ENCODE measurements around the gene MAL.

The MAL gene

DNA sequence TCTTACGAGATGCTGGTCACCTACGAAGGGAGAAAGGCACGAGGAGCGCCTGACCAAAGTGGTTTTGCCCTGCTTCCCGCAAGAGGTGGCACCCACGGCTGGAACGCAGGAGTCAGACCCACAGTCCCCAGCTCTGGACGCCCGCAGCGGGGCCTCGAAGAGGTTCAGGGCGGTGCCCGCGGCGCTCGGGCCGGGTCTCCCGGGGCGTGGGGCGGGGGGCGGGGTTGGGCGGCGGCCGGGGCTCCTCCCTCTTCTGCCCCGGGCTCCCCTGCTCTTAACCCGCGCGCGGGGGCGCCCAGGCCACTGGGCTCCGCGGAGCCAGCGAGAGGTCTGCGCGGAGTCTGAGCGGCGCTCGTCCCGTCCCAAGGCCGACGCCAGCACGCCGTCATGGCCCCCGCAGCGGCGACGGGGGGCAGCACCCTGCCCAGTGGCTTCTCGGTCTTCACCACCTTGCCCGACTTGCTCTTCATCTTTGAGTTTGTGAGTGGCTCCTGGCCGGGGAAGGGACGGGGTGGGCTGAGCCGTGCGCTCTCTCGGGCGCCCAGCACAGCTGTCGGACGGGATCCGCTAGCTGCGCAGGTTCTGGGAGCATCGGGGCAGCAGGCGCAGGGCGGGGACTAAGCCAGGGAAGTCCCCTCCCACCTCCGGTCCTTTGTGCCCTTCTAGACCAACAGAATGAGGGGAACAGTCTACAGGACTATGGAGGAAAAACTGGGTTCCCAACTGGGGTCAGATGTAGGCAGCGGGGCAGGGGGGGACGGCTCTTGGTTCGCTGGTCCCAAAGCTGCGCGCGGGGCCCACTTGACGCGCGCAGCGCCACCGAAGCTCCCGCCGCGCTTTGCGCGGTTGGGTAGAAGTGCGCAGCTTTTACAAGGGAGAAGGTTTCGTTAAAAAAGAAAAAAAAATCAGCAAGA, at the start of gene MAL:
TSS of gene MAL (plus strand) at position 303 of the 914 bp plus-strand sequence. CDS start at position 388, 85 bp downstream.
- DNase-seq = peak; percentile 57

DNA sequence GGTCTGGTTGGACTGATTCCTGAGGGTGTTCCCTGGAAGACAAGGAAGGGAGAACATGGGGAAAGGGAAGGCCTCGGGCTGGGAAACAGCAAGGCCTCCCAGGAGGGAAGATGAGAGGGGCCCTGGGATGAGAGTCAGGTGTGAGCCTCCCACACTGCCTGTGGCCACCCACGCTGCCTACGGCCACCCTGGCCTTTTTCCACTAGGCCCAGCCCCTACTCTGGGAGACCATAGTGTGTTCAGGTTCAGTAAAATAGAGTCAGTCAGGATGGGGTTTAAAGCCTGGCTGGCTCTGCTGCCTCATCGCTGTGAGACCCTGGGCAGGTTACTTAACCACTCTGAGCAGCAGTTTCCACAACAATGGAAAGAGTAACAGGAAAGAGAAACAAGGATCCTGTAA, 47.7 kb upstream of the MAL start:
- no peak for DNase-seq

DNA sequence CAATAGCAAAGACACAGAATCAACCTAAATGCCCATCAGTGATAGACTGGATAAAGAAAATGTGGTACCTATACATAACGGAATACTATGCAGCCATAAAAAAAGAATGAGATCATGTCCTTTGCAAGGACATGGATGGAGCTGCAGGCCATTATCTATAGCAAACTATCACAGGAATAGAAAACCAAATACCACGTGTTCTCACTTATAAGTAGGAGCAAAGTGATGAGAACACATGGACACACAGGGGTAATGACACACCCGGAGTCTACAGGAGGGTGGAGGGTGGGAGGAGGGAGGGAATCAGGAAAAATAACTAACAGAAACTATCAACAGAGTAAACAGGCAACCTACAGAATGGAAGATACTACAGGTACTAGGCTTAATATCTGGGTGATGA, 46.6 kb upstream of the MAL start:
- no peak for DNase-seq

DNA sequence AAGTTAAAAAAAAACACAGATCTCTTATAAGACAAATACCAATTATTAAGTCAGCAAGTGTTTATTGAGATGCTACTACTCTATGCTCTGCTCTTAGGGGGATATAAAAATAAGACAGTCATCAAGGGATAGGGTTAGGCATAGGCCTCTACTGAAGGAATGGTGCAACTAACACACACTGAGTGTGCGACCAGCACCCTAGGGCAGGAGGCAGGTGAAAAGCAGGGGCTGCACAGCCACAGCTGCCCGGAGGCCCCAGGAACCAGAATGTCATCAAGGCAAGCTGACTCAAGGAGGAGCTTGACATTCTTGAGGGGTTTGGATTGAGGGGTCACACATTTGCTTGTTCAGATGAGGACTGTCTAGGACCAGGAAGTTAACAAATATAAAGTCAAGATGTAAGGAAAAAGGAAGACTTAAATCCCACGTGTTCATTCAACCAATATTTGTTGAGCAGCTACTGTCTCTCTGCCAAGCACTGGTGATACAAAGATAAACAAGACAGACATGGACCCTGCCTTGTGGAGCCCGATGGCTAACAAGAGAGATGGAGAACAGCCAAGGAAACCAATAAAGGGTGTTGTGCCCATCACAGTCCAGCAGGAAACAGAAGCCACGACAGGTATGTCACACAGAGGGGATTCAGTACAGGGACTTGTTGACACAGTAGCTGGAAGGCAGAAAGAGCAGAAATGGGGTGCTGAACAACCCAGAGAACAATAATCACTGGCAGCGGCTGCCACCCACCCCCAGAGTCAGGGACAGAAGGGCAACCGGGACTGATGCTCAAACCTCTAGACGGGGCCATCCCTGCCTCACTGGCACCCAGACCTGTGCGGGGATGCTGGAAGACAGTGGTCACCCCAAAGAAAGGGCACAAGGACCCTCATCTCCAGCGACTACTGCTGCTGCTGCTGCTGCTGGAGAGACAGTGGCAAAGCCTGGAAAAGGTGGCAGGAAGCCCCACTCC, 45.8 kb upstream of the MAL start:
- no peak for DNase-seq

DNA sequence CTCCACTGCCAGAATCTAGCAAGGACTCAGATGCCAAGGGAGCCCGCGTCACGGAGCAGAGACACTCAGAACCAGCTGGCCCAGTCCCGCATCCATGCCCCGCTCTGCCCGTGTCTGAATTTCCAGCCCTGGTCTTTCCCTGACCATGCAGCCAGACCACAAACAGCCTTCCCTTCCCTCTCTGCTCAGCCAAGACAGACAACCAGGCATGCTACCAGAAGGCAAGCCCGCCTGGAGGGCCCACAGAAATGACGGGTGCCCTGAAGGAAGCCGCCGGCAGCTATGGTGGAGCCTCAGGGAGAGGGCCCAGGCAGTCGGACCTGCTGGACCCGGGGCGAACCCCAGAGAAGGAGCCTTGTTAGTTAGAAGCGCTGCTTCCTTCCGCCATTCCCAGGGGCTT, 45.1 kb upstream of the MAL start:
- DNase-seq = no peak

DNA sequence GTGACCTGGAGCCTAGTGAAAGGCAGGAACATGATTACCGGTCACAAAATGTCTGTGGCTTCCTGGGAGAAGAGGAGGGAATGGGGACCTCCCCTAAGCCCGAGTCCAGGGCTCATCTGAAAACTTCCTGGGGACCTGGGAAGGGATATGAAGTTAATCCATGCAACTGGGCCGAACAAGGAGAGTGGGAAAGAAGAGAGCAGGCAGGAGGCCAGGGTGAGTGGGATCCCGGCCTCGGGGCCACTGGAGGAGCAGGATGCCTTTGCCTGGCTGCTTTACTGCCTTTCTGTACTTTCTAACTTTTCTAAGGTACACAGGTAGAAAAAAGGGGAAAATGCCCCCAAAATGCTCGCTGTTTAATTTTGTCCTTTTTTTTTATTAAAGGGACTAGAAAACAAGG, 43.4 kb upstream of the MAL start:
- DNase-seq = no peak

DNA sequence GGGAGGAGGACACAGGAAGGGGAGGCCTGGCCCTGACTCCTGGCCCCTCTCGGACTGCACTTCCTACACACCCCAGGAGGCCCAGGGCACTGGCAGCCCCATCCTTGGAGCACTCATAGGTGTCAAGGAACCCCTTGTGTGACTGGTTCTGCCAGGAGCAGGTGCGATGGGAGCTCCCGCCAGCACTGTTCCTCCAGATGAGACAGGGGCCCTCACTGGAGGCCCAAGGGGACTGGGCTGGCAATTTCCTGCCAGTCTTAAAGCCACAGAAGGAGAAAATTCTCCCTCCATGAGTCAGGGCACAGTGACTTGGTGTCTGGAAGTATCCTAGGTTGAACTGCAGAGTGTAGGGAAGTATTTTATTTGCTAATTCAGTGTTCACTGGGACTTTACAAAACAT, 42.8 kb upstream of the MAL start:
- DNase-seq = no peak

DNA sequence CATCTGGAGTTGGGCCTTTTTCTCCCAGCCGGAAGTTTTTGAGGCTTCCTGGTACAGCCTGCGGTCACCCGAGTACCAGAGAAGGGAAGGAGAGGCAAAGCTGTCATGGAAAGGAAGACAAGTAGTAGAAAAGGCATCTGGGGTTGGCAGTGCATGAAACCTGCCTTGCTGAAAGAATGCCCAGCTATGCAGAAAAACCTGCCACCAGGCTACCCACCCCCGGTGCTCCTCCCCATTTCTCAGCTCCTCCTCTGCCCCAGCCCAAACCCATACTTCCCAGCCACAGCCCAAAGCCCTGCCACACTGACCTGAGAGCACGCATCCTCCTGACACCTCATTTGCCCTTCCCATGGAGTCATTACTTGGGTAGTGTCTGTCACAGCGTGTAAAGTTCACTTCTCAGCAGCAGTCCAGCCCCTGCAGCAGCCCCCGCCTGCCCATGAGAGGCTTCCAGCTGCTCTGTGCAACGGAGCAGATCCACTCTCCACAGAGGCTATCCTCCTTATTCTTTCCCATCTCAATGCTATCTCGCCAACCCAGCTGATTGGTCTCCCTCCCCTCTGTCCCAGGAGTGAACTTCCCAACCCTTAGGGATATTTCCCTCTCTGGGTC, 40.4 kb upstream of the MAL start:
- no peak for DNase-seq

DNA sequence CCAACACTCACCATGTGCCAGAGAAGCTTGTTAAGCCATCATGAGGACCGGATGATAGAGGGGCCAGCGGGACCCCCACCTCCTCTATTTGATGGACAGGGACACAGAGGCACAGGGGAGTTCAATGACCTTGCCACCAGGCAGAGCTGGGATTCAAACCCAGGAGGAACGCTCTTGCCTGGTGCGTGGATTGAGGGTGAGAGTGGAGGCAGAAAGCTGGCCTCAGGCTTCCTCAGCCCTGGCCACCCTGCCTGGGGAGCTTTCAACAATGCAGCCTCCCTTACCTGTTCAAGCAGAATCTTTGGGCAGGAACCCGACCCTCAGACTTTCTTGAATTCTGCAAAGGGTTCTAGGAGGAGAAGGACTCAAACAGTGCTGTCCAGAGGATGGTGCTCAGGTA, 39.9 kb upstream of the MAL start:
- no peak for DNase-seq

DNA sequence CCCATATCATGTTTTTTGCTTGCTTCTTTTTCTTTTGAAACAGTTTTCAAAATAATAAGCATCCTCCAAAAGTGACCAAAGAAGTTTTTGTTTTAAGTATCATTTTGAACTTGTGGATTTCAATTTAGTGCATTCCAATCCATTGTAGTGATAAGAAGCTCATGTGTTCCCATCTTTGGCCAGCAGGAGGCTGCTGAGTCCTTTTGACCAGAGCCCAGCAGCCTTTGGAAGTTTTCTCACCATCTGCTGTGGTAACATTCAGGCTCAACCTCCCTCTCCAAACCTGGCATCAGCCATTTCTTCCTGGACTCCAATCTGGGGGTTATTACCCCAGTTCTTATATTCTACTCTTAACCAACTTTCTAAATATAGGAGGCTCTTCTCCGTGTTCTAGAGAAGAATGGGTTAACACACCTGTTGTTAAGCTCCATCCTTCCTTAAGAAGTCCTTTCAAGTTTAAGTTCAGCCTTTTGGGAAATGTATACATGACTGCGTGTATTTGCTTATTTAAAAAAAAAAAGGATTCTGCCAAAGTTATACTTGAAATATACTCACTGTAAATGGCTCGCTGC, 39.0 kb upstream of the MAL start:
- peak; percentile 41 for DNase-seq

DNA sequence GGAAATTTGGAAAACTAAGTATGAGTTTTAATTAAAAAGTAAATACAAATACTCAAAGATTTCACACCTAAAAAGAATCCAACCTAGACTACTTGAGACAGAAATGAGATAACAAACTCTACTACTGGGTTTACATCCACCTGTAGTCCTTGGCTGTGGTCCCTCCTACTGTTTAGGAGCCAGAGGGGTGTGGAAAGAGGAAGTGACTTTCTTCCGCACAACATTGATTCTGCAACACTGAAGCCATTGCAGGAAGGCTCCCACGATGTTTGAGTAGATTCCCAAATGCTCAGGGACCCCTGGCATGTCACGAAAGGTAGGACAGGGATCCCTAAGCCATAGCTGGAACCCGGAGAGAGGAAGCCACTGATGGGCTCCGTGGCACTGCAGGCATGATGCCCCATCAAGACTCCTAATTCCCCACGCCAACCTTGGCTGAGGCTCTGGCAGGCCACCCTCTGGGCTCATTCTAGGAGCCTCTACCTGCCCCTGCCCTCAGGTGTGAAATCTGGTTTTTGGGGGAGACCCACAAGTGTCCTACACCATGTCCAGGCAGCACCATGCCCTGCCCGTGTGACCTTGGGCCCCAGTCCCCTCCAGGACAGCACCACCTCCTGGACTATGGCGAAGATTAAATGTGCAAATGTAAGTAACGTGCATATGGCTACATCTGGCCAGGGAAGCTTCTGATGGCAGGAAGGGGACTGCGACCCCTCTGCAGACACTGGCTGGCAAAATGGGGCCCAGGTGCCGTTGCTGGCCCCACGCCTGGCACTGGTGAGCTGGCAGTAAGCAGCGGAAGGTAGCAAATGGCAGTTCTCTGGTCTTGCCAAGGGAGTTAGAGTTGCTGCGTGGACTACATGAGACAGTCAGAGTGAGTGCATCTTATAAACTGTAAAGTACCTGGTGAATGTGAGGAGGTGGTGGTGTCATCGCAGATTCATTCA, 38.2 kb upstream of the MAL start:
- DNase-seq = no peak

DNA sequence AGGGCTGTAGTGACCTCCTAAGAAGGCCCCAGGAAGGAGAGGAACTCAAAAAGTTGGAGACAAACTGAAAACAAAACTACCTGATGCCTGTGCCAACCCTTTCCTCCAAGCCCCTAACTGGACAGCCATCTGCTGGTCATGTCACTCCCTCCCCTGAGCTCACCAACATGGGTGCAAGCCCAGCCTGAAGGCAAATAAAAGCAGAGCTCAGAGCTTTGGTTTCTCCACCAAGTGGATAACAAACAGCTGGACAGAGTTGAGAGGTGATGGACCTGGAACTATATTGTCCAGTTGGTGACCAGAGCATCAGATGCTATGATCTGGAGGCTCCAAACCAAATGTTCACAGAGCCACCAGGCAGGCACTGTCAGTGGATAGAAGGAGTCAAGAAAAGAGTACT, 34.6 kb upstream of the MAL start:
- no peak for DNase-seq

DNA sequence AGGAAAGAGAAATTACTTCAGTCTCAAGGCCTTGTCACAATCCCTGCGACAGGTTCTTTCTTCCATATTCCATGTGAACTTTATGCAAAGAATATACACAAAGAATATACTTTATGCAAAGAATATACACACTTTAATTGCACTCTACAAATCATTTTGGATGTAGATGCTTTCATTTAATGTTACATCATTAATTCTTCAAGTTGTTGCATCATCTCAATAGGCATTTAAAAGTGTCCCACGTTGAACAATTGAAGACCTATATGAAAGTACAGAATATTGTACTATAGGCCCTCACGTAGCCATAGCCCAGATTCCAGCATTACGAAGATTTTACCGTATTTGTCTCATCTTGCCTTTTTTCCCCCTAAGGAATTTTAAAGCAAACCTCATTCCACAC, 33.1 kb upstream of the MAL start:
- DNase-seq = no peak

DNA sequence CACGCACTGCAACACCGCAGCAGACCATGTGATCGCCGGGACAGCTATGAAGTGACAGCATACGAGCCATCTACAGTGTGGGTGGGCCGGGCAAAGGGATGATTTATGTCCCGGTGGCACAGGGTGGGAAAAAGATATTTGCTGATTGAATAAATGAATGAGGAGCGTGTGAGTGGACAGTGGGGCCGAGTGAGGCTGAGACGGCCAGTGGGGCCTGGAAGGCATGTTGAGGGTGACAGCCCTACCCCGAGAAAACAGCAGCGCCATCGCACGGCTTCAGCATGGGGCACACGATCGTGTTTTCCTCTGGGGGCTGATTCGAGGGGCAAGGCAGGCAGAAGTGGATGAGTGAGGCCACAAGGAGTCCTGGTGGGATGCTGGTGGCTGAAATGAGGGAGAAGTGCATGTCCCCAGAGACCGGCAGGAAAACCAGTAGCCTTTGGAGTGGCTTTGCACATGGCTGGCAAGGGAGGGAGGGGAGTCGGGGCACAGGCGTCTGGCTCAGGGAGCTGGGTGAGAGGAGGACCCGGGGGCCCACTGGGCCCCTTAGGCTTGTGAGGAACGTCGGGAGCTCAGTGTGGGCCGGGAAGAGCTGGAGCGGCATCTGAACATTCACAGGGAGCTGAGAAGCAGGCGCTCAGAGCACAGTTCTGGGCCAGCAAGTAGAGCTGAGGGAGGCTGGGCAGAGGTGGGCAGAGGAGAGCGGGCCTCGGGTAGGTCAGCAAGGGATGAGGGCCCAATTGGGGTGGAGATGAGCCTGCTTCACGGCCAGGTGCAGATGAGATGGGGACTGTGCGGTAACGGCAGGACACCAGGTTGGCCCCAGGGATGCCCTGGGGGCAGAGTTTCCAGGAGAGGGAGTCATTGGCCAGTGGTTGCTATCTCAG, 32.1 kb upstream of the MAL start:
- DNase-seq = no peak

DNA sequence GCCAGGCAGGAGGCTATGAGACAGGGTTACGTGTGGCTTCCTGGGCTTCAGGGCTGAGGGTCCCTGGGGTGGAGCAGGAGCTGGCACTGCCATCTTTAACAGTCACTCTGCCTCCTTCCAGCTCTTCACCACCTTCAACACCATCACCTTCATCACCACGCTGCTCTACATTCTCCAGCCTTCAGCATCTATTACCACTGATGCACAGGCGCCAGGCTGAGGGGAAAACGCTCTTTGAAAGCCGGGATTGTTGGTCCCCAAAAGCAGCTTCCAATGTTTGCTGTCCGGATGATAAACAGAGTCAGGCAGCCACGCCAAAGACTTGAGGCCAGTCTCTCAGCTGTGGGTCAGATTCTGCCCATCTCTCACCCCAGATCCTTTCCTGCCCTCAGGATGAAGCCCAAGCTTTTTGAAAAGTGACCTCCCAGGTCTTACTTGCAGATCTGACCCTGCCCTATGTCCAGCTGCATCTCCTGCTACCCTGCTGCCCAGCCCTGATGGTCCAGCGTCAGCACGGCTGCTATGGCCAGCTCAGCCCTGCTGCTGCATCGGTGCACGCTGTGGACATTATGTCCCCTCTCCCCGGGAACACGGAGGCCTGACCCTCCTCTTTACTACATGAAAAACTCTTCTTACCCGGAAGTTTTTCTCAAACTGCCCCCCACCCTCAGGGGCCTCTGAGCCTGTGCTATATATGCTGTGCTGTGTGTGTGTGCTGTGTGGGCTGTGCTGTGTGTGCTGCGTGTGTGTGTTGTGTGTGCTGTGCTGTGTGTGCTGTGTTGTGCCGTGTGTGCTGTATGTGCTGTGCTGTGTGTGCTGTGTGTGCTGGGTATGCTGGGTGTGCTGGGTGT, 31.2 kb upstream of the MAL start:
- no peak for DNase-seq

DNA sequence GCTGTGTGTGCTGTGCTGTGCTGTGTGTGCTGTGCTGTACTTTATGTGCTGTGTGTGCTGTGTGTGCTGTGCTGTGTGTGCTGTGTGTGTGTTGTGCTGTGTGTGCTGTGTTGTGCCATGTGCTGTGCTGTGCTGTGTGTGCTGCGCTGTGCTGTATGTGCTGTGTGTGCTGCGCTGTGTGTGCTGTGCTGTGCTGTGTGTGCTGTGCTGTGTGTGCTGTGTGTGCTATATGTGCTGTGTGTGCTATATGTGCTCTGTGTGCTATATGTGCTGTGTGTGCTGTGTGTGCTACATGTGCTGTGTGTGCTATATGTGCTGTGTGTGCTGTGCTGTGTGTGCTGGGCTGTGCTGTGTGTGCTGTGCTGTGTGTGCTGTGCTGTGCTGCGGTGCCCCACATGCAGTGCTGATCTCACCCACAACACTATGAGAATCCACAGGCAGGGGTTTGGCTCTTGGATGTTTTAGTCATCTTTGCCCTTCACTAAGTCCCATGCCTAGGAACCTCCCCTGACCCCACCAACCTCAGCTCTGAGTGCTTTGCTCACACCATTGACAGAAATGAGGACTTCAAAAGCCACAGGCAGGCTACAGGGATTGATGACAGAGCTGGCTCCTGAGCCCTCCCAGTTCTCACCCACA, 30.5 kb upstream of the MAL start:
- no peak for DNase-seq

DNA sequence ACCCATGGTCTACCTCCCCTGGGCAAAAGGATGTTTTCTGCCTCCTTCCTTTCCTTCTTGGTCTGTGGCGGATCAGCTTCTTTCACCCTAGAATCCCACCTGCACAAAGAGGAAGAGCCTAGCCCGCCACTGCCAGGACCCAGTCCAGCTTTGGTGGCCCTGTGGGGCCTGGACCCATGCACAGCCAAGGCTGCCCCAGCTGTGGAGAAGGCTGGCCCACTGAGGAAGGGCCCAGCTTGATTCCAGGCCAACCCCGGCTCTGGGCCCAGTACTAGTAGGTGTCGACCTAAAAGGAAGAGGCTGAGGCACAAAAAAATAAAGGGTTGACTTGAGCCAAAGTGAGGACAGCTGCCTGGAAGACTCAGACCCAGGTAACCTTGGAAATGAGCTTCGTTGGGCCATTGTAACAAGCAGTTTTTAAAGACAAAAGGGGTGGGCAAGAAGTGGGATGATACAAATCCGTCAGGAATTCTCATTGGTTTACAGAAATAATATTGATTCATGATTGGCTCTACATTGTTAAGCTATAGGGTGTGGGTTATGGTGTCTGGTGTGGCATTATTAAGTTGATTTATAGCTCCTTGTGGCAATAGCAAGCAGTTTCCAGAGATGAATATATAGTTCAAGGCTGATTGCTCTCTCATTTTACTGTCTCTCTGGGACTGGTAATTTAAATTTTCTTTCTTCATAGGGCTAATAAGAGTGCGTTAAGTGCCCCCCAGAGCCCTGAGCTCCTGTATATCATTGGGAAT, 29.8 kb upstream of the MAL start:
- no peak for DNase-seq

DNA sequence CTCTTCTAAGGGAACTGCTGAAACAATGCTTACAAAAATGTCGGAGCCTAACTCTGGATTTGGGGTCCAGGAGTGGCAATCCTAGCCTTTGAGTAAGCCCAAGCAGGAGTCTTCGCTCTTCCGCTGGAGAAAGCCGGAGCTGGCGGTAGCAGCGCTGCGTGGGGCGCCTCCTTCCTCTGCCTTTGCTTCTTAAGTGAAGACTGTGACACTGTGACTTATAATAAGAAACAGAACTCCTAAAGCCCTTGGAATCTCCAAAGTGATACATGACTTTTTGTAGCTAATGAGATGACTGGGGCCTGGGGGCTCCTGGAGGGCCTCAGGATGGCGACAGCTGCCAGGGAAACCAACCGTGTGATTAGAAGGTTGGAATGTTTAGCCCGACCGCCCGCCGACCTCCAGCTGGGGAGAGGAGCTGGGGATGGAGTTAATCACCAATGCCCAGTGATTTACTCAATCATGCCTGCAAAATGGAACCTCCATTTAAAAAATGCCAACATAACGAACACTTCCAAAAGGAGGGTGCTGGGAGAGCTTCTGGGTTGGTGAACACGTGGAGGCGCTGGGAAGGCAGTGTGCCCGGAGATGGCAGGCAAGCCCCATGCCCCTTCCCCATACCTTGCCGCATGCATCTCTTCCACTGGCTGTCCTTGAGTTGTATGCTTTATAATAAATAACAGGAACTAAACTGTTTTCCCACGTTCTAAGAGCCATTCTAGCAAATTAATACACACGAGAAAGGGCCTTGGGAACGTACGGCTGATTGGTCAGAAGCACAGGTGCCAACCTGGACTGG, 29.0 kb upstream of the MAL start:
- no peak for DNase-seq

Measured in activated CD4-positive, alpha-beta T cell treated with anti-CD3 and anti-CD28 coated beads, Interleukin-10, Interleukin-2, amounts not matched to agents 100 ng/mL and 50 ng/mL, durations not matched to agents 16 hours and 8 hours (primary cell).